Measurements from ENCODE around the gene TSSK3.
A peak's percentile ranks its signal among the peaks of the same experiment; 100 is the strongest.

TSSK3 gene

GRCh38 chr1:32399843-32400242 is 37.5 kb downstream of the TSSK3 start:
- no peak overlapping the region for H3K4me3 ChIP-seq (replicated peaks; ENCODE audit: low read depth, low read length)
- no peak for TF ChIP-seq CTCF (IDR thresholded peaks at IDR 0.05; ENCODE audit: low read length, missing control alignments)
- DNase-seq (ENCODE audit: low read depth) = no peak

- TF ChIP-seq CTCF (IDR thresholded peaks at IDR 0.05; ENCODE audit: low read length, missing control alignments) = peak; percentile 94
- DNase-seq (ENCODE audit: low read depth) = peak; percentile 86
- no peak overlapping the region for H3K4me3 ChIP-seq (replicated peaks; ENCODE audit: low read depth, low read length)
Observed at GRCh38 chr1:32400876-32401631, 38.7 kb downstream of the TSSK3 start.

GRCh38 chr1:32404946-32405345 is 42.6 kb downstream of the TSSK3 start:
- H3K4me3 ChIP-seq (replicated peaks; ENCODE audit: low read depth, low read length) = no peak overlapping the region
- DNase-seq (ENCODE audit: low read depth) = no peak
- no peak for TF ChIP-seq CTCF (IDR thresholded peaks at IDR 0.05; ENCODE audit: low read length, missing control alignments)

- no peak overlapping the region for H3K4me3 ChIP-seq (replicated peaks; ENCODE audit: low read depth, low read length)
- no peak for TF ChIP-seq CTCF (IDR thresholded peaks at IDR 0.05; ENCODE audit: low read length, missing control alignments)
- no peak for DNase-seq (ENCODE audit: low read depth)
Observed at GRCh38 chr1:32405672-32406467, 43.5 kb downstream of the TSSK3 start.

GRCh38 chr1:32406629-32407111 is 44.3 kb downstream of the TSSK3 start:
- no peak overlapping the region for H3K4me3 ChIP-seq (replicated peaks; ENCODE audit: low read depth, low read length)
- no peak for DNase-seq (ENCODE audit: low read depth)
- TF ChIP-seq CTCF (IDR thresholded peaks at IDR 0.05; ENCODE audit: low read length, missing control alignments) = no peak

GRCh38 chr1:32411261-32411660 is 48.9 kb downstream of the TSSK3 start:
- H3K4me3 ChIP-seq (replicated peaks; ENCODE audit: low read depth, low read length) = no peak overlapping the region
- no peak for DNase-seq (ENCODE audit: low read depth)
- TF ChIP-seq CTCF (IDR thresholded peaks at IDR 0.05; ENCODE audit: low read length, missing control alignments) = no peak

Measured in fibroblast of pulmonary artery (primary cell).